Measurements from ENCODE around the gene FAM110C.
A peak's percentile ranks its signal among the peaks of the same experiment; 100 is the strongest.
"Not testable (repeated sequence)": the region's sequence is repeated elsewhere in the genome, so short reads cannot be mapped to it uniquely, and the experiment has no call there.

The FAM110C gene

DNA sequence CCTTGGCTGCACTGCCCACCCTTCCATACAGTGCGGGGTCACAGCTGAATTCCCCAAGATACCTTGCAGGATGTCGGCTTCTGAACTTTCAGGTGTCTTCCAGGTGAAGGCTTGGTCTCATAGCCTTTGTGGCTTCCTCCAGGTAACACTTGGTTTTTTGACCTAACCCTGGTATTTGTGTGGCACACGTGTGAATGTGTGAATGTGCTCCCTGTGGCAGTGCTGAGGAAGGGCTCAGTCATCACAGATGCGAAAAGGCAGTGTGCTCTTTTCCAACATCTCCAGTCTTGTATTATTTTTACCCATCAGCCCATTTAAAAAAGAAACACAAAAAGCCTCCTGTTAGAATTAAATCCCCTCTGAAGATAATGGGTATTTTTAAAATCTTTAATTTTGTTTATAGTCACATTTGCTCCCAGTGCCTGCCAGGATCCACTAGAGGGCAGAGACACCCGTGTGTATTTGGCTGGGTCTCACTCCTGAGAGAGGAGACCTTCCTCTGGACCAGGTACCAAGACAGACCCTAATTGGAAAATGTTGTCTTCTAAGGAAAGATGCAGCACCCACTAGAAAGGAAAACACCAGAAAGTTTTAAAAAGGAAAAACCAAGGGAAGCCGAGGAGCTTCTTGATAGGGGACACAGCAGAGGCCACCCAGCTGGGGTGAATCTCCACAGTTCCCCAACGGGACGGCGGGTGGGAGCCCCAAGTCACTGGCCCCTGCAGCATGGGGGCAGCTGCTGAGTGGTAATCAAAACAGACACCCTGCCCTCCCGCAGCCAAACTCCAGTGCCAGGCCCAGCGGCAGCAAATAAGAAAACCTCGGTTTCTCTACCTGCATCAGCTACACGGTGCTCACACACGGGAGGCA is 27.7 kb downstream of the FAM110C start:
- TF ChIP-seq, protein P1, sequence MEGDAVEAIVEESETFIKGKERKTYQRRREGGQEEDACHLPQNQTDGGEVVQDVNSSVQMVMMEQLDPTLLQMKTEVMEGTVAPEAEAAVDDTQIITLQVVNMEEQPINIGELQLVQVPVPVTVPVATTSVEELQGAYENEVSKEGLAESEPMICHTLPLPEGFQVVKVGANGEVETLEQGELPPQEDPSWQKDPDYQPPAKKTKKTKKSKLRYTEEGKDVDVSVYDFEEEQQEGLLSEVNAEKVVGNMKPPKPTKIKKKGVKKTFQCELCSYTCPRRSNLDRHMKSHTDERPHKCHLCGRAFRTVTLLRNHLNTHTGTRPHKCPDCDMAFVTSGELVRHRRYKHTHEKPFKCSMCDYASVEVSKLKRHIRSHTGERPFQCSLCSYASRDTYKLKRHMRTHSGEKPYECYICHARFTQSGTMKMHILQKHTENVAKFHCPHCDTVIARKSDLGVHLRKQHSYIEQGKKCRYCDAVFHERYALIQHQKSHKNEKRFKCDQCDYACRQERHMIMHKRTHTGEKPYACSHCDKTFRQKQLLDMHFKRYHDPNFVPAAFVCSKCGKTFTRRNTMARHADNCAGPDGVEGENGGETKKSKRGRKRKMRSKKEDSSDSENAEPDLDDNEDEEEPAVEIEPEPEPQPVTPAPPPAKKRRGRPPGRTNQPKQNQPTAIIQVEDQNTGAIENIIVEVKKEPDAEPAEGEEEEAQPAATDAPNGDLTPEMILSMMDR (IDR thresholded peaks at IDR 0.05): peak; percentile 69
- no peak for TF ChIP-seq ZFX (IDR thresholded peaks at IDR 0.05; ENCODE audit: borderline replicate concordance)
- H3K27ac ChIP-seq: no peak overlapping the region

DNA sequence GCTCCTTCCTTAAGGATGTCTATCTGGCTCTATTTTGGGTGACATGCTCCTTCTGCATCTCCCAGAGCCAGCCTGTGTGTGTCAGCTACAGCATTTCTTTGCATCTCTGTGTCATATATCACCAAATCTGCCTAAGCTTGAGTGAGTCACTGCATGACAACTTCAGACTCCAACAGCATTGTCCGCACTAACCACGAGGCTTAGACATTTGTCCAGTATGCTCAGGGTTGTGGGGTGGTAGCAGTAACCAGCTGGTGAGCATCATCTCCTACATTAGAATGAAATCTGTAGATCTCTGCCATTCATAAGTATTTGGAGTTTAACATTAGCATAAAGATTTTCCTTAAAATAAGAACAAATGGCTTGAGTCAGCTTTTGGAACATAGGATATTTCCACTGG is 30.4 kb downstream of the FAM110C start:
- H3K27ac ChIP-seq: not testable (repeated sequence)

DNA sequence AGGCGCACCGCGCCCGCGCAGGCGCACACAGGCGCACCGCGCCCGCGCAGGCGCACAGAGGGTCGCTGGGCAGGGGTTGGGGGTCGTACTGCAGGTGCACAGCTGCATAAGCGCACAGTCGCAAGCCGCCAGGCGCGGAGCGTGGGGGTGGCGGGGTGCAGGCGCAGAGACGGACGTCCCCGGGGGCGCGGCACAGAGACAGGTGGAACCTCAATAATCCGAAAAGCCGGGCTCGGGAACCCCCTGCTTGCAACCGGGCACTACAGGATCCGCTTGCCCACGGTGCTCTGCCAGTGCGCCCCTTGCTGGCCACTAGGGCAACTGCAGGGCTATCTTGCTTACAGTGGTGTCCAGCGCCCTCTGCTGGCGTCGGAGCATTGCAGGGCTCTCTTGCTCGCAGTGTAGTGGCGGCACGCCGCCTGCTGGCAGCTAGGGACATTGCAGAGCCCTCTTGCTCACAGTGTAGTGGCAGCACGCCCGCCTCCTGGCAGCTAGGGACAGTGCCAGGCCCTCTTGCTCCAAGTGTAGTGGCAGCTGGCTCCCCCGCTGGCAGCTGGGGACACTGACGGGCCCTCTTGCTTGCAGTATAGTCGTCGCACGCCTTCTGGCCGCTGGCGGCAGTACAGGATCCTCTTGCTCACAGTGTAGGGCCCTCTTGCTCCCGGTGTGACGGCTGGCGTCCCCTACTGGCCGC is 34.9 kb downstream of the FAM110C start:
- H3K27ac ChIP-seq: no peak overlapping the region
- no peak for TF ChIP-seq ZFX (IDR thresholded peaks at IDR 0.05; ENCODE audit: borderline replicate concordance)
- TF ChIP-seq, protein P1 (IDR thresholded peaks at IDR 0.05): peak; percentile 94

DNA sequence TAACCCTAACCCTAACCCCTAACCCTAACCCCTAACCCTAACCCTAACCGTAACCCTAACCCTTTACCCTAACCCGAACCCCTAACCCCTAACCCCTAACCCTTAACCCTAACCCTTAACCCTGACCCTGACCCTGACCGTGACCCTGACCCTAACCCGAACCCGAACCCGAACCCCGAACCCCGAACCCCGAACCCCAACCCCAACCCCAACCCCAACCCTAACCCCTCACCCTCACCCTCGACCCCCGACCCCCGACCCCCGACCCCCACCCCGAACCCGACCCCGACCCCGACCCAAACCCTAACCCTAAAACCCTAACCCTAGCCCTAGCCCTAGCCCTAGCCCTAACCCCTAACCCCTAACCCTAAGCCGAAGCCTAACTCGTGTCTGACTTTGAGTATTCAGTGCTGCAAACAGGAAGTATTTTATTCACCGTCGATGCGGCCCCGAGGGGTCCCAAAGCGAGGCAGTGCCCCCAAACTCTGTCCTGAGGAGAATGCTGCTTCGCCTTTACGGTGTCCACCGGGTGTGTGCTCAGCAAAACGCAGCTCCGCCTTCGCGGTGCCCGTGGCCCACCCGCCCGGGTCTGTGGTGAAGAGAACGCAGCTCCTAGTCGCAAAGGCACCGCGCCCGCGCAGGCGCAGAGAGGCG is 36.0 kb downstream of the FAM110C start:
- no peak overlapping the region for H3K27ac ChIP-seq
- TF ChIP-seq, protein P1 (IDR thresholded peaks at IDR 0.05): no peak
- no peak for TF ChIP-seq ZFX (IDR thresholded peaks at IDR 0.05; ENCODE audit: borderline replicate concordance)
